Measurements from ENCODE around the gene PEX5L. TPM values are rescaled to one million over a fixed set of nuclear protein-coding genes. Genes with fewer than 3 reads are reported as not detected.

The PEX5L gene
- total and polyA plus RNA-seq, 2 donors (not counting 1 experiment from before 2014, with no cell fraction given): 0.52 to 5.9 TPM

DNA sequence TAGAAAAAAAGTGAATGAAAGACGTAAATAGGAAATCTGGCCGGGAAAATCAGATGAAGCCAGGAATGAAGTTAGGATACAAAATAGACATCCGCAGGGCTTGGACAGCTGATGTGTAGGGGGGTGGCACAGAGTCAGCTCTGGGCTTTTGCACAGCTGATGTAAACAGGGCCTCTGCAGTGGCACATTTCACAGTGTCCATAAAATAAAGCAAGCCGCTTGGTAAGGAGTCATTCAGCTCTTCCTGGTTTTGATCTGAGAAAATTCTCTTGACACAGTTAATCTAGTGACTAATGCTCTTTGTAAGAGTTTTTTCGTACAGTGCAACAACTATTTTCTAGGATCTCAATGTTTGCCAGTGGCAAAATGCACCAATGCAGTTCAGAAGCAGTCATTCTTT lies 230.6 kb downstream of the PEX5L start:
- Histone ChIP-seq H3K27me3 (ENCODE audit: control insufficient read depth, insufficient read depth, low read length) (no peaks in the 10 kb centered on the region), H3K9me3 (ENCODE audit: control insufficient read depth, insufficient read depth, low read depth, low read length) (no peaks in the 10 kb centered on the region), H3K9ac (ENCODE audit: insufficient read depth, low read length) (no peak overlapping the region), H3K4me1 (ENCODE audit: control insufficient read depth, extremely low read depth, insufficient read depth, low read length) (peaks cover 3% of the 10 kb centered on the region), H4K20me1 (ENCODE audit: control insufficient read depth, extremely low read depth, insufficient read depth, low read length) (no peaks in the 10 kb centered on the region), H3K36me3 (ENCODE audit: control insufficient read depth, insufficient read depth, low read length) (no peaks in the 10 kb centered on the region), H3K4me2 (ENCODE audit: extremely low read depth, insufficient read depth, low read length) (no peak overlapping the region), H3K4me3 (replicated peaks in 1 of 4; ENCODE audit: control extremely low read depth in 1 of 4, insufficient read depth in 1 of 4, low read depth in 3 of 4, low read length in 4 of 4) (no peak overlapping the region), H3K27ac (ENCODE audit: insufficient read depth, low read length) (no peak overlapping the region), H3K79me2 (ENCODE audit: control insufficient read depth, insufficient read depth, low read length) (no peaks in the 10 kb centered on the region), H2AFZ (ENCODE audit: low read length) (no peak overlapping the region)
- peak in 1 of 2 donors; percentile 56 for DNase-seq (ENCODE audit: low read depth in 2 of 2)
- TF ChIP-seq, protein P1, sequence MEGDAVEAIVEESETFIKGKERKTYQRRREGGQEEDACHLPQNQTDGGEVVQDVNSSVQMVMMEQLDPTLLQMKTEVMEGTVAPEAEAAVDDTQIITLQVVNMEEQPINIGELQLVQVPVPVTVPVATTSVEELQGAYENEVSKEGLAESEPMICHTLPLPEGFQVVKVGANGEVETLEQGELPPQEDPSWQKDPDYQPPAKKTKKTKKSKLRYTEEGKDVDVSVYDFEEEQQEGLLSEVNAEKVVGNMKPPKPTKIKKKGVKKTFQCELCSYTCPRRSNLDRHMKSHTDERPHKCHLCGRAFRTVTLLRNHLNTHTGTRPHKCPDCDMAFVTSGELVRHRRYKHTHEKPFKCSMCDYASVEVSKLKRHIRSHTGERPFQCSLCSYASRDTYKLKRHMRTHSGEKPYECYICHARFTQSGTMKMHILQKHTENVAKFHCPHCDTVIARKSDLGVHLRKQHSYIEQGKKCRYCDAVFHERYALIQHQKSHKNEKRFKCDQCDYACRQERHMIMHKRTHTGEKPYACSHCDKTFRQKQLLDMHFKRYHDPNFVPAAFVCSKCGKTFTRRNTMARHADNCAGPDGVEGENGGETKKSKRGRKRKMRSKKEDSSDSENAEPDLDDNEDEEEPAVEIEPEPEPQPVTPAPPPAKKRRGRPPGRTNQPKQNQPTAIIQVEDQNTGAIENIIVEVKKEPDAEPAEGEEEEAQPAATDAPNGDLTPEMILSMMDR (conservative IDR thresholded peaks at IDR 0.05 in 1 of 2, IDR thresholded peaks at IDR 0.05 in 1 of 2; ENCODE audit: low read depth in 1 of 2, low read length in 2 of 2): no peak
- TF ChIP-seq EZH2 (IDR thresholded peaks at IDR 0.05; ENCODE audit: low read length, missing control alignments): no peak

DNA sequence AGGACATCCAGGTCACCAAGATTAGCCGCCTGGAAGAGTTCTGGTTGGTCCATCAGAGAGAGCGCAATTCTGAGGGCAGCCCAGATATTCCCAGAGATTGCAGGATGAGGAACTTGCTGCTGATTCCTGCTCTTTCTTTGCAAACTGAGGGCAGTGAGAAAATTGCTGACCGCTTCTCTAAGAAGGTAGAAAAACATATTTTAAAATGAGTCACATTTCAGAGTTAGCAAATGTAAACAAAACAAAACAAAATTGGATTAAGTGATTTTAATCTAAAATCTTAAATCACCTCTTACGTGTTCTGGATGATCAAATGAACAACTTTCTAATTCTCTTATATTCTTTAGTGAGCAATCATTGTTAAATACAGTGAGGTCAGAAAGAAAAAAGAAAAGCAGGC lies 234.9 kb downstream of the PEX5L start:
- Histone ChIP-seq H3K9ac (ENCODE audit: insufficient read depth, low read length) (no peak overlapping the region), H3K79me2 (ENCODE audit: control insufficient read depth, insufficient read depth, low read length) (no peaks in the 10 kb centered on the region), H3K4me2 (ENCODE audit: extremely low read depth, insufficient read depth, low read length) (no peak overlapping the region), H3K27me3 (ENCODE audit: control insufficient read depth, insufficient read depth, low read length) (no peaks in the 10 kb centered on the region), H3K4me1 (ENCODE audit: control insufficient read depth, extremely low read depth, insufficient read depth, low read length) (peaks cover 9% of the 10 kb centered on the region), H3K27ac (ENCODE audit: insufficient read depth, low read length) (no peak overlapping the region), H3K36me3 (ENCODE audit: control insufficient read depth, insufficient read depth, low read length) (no peaks in the 10 kb centered on the region), H4K20me1 (ENCODE audit: control insufficient read depth, extremely low read depth, insufficient read depth, low read length) (no peaks in the 10 kb centered on the region), H3K9me3 (ENCODE audit: control insufficient read depth, insufficient read depth, low read depth, low read length) (no peaks in the 10 kb centered on the region), H3K4me3 (replicated peaks in 1 of 4; ENCODE audit: control extremely low read depth in 1 of 4, insufficient read depth in 1 of 4, low read depth in 3 of 4, low read length in 4 of 4) (no peak overlapping the region), H2AFZ (ENCODE audit: low read length) (no peak overlapping the region)
- peak in 1 of 2 donors; percentile 42 for DNase-seq (ENCODE audit: low read depth in 2 of 2)
- TF ChIP-seq, protein P1 (conservative IDR thresholded peaks at IDR 0.05 in 1 of 2, IDR thresholded peaks at IDR 0.05 in 1 of 2; ENCODE audit: low read depth in 1 of 2, low read length in 2 of 2): no peak
- TF ChIP-seq EZH2 (IDR thresholded peaks at IDR 0.05; ENCODE audit: low read length, missing control alignments): no peak

DNA sequence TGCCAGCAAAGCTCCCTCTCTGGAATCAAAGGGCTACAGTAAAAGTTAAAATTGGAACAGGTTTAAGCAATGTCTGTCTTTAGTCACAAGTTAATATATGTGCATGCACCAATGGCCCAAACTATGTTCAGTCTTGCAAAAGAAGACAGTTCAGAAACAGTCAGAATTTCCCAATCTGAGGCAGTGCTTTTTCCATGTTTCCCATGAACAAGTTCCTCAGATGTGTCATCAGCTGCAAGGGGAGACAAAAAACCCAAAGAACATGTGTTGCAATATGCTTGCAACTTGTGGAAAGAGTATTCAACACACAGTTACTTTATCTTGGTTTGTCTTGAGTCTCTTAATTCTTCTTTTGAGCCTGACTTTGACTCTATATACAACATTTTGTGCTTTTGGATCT lies 235.5 kb downstream of the PEX5L start:
- no peak overlapping the region for H3K4me2 ChIP-seq (ENCODE audit: extremely low read depth, insufficient read depth, low read length)

More for the DNA sequence above, 235.5 kb downstream of the PEX5L start:
- Histone ChIP-seq H3K9me3 (ENCODE audit: control insufficient read depth, insufficient read depth, low read depth, low read length) (no peaks in the 10 kb centered on the region), H3K9ac (ENCODE audit: insufficient read depth, low read length) (no peak overlapping the region), H3K36me3 (ENCODE audit: control insufficient read depth, insufficient read depth, low read length) (no peaks in the 10 kb centered on the region), H4K20me1 (ENCODE audit: control insufficient read depth, extremely low read depth, insufficient read depth, low read length) (no peaks in the 10 kb centered on the region), H3K27me3 (ENCODE audit: control insufficient read depth, insufficient read depth, low read length) (no peaks in the 10 kb centered on the region), H3K4me3 (replicated peaks in 1 of 4; ENCODE audit: control extremely low read depth in 1 of 4, insufficient read depth in 1 of 4, low read depth in 3 of 4, low read length in 4 of 4) (no peak overlapping the region), H3K79me2 (ENCODE audit: control insufficient read depth, insufficient read depth, low read length) (no peaks in the 10 kb centered on the region), H3K4me1 (ENCODE audit: control insufficient read depth, extremely low read depth, insufficient read depth, low read length) (peaks cover 9% of the 10 kb centered on the region), H3K27ac (ENCODE audit: insufficient read depth, low read length) (no peak overlapping the region), H2AFZ (ENCODE audit: low read length) (no peak overlapping the region)
- TF ChIP-seq, protein P1 (conservative IDR thresholded peaks at IDR 0.05 in 1 of 2, IDR thresholded peaks at IDR 0.05 in 1 of 2; ENCODE audit: low read depth in 1 of 2, low read length in 2 of 2): no peak
- TF ChIP-seq EZH2 (IDR thresholded peaks at IDR 0.05; ENCODE audit: low read length, missing control alignments): no peak
- DNase-seq (ENCODE audit: low read depth in 2 of 2): peak; percentile 68 to 99

Data from fibroblast of lung (primary cell).